Loucy (cell line): ENCODE results near the gene TAF12.

ENCODE experiments used
- H2AFZ ChIP-seq: fragments of 200-600 bp; sonication (generic); 2 replicates; pipeline ENCODE4 v1.6.0; 2016; ENCODE audit warnings: antibody characterized with exemption, mild to moderate bottlenecking, low read length, moderate library complexity
- H3F3A ChIP-seq: fragments of 200-600 bp; 2 replicates; pipeline ENCODE4 v1.6.0; 2016; ENCODE audit warnings: antibody characterized with exemption, low read depth, mild to moderate bottlenecking
- H3K27me3 ChIP-seq: fragments of 200-600 bp; sonication (generic); 2 replicates; pipeline ENCODE4 v1.6.1; 2014; ENCODE audit warnings: low read length, mild to moderate bottlenecking; ENCODE audit not compliant: insufficient read depth, poor library complexity, severe bottlenecking
- H3K36me3 ChIP-seq: fragments of 200-600 bp; sonication (generic); 2 replicates; pipeline ENCODE4 v1.6.1; 2016; ENCODE audit warnings: low read length; ENCODE audit not compliant: insufficient read depth
- H3K4me1 ChIP-seq: fragments of 200-600 bp; sonication (generic); 2 replicates; pipeline ENCODE4 v1.5.1; 2014; ENCODE audit warnings: low read length, mild to moderate bottlenecking; ENCODE audit not compliant: insufficient read depth, poor library complexity, severe bottlenecking
- H3K4me2 ChIP-seq: fragments of 200-600 bp; sonication (generic); 2 replicates; pipeline ENCODE4 v1.6.0; 2014; ENCODE audit warnings: antibody characterized with exemption, low read length, low read depth, mild to moderate bottlenecking; ENCODE audit not compliant: poor library complexity, severe bottlenecking
- H3K4me3 ChIP-seq: fragments of 200-600 bp; sonication (generic); 2 replicates; pipeline ENCODE4 v1.5.1; 2014; ENCODE audit warnings: low read length, mild to moderate bottlenecking, mixed read lengths; ENCODE audit not compliant: poor library complexity, severe bottlenecking
- H3K79me2 ChIP-seq: fragments of 200-600 bp; sonication (generic); 2 replicates; pipeline ENCODE4 v1.6.1; 2014; ENCODE audit warnings: low read length; ENCODE audit not compliant: insufficient read depth
- H3K9ac ChIP-seq: fragments of 200-600 bp; sonication (generic); 2 replicates; pipeline ENCODE4 v1.6.0; 2014; ENCODE audit warnings: mild to moderate bottlenecking, low read depth, low read length, moderate library complexity; ENCODE audit not compliant: poor library complexity, severe bottlenecking
- H3K9me2 ChIP-seq: fragments of 200-600 bp; sonication (generic); replicated peaks from 2 replicates; pipeline ENCODE4 v1.6.1; 2016; ENCODE audit warnings: low read depth, low read length, mixed read lengths
- H3K9me3 ChIP-seq: fragments of 200-600 bp; sonication (generic); 2 replicates; pipeline ENCODE4 v1.6.1; 2014; ENCODE audit warnings: mild to moderate bottlenecking, antibody characterized with exemption, low read length, low read depth; ENCODE audit not compliant: insufficient read depth
- H4K20me1 ChIP-seq: fragments of 200-600 bp; sonication (generic); 2 replicates; pipeline ENCODE4 v1.6.0; 2014; ENCODE audit warnings: antibody characterized with exemption, low read length, mild to moderate bottlenecking; ENCODE audit not compliant: insufficient read depth, poor library complexity, severe bottlenecking
- EZH2phosphoT487 ChIP-seq: fragments of 200-600 bp; IDR thresholded peaks from 2 replicates; pipeline ENCODE4 v1.6.1; 2018; ENCODE audit warnings: antibody characterized with exemption, mild to moderate bottlenecking, moderate library complexity, borderline replicate concordance
- TF ChIP-seq, protein P1 (sequence below): fragments of 200-600 bp; sonication (generic); conservative IDR thresholded peaks from 2 replicates; pipeline ENCODE4 v1.5.1; 2014; ENCODE audit warnings: mild to moderate bottlenecking, antibody characterized with exemption, low read length

The TAF12 gene

DNA sequence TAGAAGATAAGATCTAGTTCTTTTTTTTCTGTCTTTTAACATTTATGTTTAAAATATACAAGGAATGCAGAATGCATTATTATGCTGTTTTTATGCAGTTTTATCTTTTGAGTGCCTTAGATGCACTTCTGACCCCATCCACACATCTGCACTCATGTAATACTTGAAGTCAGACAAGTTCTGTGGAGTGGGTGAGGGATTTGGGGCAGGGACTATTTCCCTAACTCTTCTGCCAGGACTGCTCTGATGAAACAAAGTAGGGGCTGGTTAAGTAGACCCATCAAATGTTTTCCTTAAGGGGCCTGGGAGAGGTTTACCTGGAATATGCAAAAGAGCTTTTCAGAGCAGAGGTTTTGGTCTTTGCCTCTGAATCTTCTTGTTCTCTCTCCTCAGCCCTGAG lies 78.6 kb downstream of the TAF12 start:
- Histone ChIP-seq H4K20me1 (no peaks in the 10 kb centered on the region), H3K4me3 (no peak overlapping the region), H3K79me2 (no peaks in the 10 kb centered on the region), H3K9me3 (no peaks in the 10 kb centered on the region), H3K9me2 (no peaks in the 10 kb centered on the region), H3K9ac (no peak overlapping the region), H3K36me3 (peaks cover 45% of the 10 kb centered on the region; the same call in 1 of the 2 replicates), H3K27me3 (no peaks in the 10 kb centered on the region), H3F3A (no peaks in the 10 kb centered on the region), H3K4me2 (no peak overlapping the region), H3K4me1 (no peaks in the 10 kb centered on the region), H2AFZ (no peak overlapping the region)
- TF ChIP-seq, protein P1, sequence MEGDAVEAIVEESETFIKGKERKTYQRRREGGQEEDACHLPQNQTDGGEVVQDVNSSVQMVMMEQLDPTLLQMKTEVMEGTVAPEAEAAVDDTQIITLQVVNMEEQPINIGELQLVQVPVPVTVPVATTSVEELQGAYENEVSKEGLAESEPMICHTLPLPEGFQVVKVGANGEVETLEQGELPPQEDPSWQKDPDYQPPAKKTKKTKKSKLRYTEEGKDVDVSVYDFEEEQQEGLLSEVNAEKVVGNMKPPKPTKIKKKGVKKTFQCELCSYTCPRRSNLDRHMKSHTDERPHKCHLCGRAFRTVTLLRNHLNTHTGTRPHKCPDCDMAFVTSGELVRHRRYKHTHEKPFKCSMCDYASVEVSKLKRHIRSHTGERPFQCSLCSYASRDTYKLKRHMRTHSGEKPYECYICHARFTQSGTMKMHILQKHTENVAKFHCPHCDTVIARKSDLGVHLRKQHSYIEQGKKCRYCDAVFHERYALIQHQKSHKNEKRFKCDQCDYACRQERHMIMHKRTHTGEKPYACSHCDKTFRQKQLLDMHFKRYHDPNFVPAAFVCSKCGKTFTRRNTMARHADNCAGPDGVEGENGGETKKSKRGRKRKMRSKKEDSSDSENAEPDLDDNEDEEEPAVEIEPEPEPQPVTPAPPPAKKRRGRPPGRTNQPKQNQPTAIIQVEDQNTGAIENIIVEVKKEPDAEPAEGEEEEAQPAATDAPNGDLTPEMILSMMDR: no peak
- no peak for TF ChIP-seq EZH2phosphoT487

DNA sequence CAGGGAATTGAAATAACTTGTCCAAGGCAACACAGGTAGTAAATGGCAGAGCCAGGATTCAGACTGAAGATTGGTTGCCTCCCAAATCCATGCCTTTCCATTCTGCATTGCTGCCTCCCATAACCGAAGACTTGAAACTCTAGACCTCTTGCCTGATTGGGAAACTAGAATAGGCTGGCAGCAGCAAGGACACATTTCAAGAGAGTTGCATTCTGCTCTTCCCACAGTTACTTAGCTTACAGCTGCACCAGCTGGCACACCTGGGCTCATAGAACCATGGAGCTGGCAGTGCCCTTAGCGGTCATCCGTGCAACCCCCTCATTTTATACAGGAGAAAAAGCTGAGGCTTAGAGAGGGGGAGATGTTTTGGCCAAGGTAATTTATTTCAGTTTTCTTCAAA lies 82.0 kb downstream of the TAF12 start:
- Histone ChIP-seq H3K79me2 (no peaks in the 10 kb centered on the region), H3K4me2 (no peak overlapping the region), H3K4me1 (no peaks in the 10 kb centered on the region), H3K4me3 (no peak overlapping the region), H3K9ac (no peak overlapping the region), H3F3A (no peaks in the 10 kb centered on the region), H2AFZ (no peak overlapping the region), H3K36me3 (peaks cover 28% of the 10 kb centered on the region; the same call in 1 of the 2 replicates), H3K9me2 (no peaks in the 10 kb centered on the region), H3K9me3 (no peaks in the 10 kb centered on the region), H4K20me1 (no peaks in the 10 kb centered on the region), H3K27me3 (no peaks in the 10 kb centered on the region)
- TF ChIP-seq EZH2phosphoT487: no peak
- TF ChIP-seq, protein P1: no peak
